Choroid plexus epithelial cell (primary cell): Measurements from ENCODE around the gene PDE8A.
"Not testable (repeated sequence)": the region's sequence is repeated elsewhere in the genome, so short reads cannot be mapped to it uniquely, and the experiment has no call there.

Experiments used
- DNase-seq: peaks from one replicate; pipeline ENCODE4 v3.0.0-alpha.2; 2010; ENCODE audit warnings: low read depth
- H3K4me3 ChIP-seq: 2 replicates; pipeline ENCODE4 v1.5.1; 2011; ENCODE audit warnings: low read depth, mild to moderate bottlenecking, control low read depth, low read length, moderate library complexity
- CTCF ChIP-seq: conservative IDR thresholded peaks from 2 replicates; pipeline ENCODE4 v1.5.1; 2011; ENCODE audit warnings: low read depth, mild to moderate bottlenecking, control low read depth, inconsistent platforms, low read length, moderate library complexity

PDE8A gene

GRCh38 chr15:85167568-85167967 is 185.9 kb downstream of the PDE8A start:
- no peak overlapping the region for H3K4me3 ChIP-seq
- no peak for TF ChIP-seq CTCF
- DNase-seq: no peak

GRCh38 chr15:85168642-85169173 is 187.1 kb downstream of the PDE8A start:
- H3K4me3 ChIP-seq: peak overlapping the region; percentile 52
- peak; percentile 75 for TF ChIP-seq CTCF
- peak; percentile 50 for DNase-seq

- DNase-seq: no peak
- H3K4me3 ChIP-seq: no peak overlapping the region
- TF ChIP-seq CTCF: no peak
Measured at GRCh38 chr15:85171736-85172135, 190.1 kb downstream of the PDE8A start.

- no peak for TF ChIP-seq CTCF
- no peak for DNase-seq
- no peak overlapping the region for H3K4me3 ChIP-seq
Measured at GRCh38 chr15:85172846-85173490, 191.3 kb downstream of the PDE8A start.

GRCh38 chr15:85173630-85174029 is 192.0 kb downstream of the PDE8A start:
- H3K4me3 ChIP-seq, DNase-seq: not testable (repeated sequence)

GRCh38 chr15:85174521-85174920 is 192.9 kb downstream of the PDE8A start:
- no peak overlapping the region for H3K4me3 ChIP-seq
- no peak for DNase-seq
- TF ChIP-seq CTCF: no peak

- not testable (repeated sequence) for H3K4me3 ChIP-seq
- DNase-seq: peak; percentile 88
Measured at GRCh38 chr15:85177042-85177515, 195.4 kb downstream of the PDE8A start.

- no peak for DNase-seq
- TF ChIP-seq CTCF: no peak
- H3K4me3 ChIP-seq: no peak overlapping the region
Measured at GRCh38 chr15:85178308-85178707, 196.7 kb downstream of the PDE8A start.
